Measurements from ENCODE around the gene TEX19. TPM values are rescaled to one million over a fixed set of nuclear protein-coding genes. Genes with fewer than 3 reads are reported as not detected.
A peak's percentile ranks its signal among the peaks of the same experiment; 100 is the strongest.

TEX19 gene
- total and polyA plus RNA-seq, 9 donors, result 0.07 to 0.17 (median 0.09) TPM; not detected in 1

- Histone ChIP-seq H3K27ac (ENCODE audit: low read length) (peak overlapping the region; percentile 42), H3K36me3 (ENCODE audit: control insufficient read depth, insufficient read depth, low read length) (peaks cover 10% of the 10 kb centered on the region), H3K27me3 (ENCODE audit: control insufficient read depth, insufficient read depth, low read length) (peaks cover 14% of the 10 kb centered on the region), H3K4me1 (ENCODE audit: control insufficient read depth, insufficient read depth, low read length) (peaks cover 51% of the 10 kb centered on the region), H3K4me3 (ENCODE audit: low read length) (no peak overlapping the region), H3K9me3 (replicated peaks; ENCODE audit: control insufficient read depth, low read depth, low read length) (no peaks in the 10 kb centered on the region)
- WGBS (ENCODE audit: insufficient coverage), result 40% methylated on average over 28 of the region's 38 CpGs
- no peak for DNase-seq
These were observed 28.0 kb downstream of the TEX19 start for GRCh38 chr17:82386881-82387704.

- H3K27me3 ChIP-seq (ENCODE audit: control insufficient read depth, insufficient read depth, low read length), result peaks cover 14% of the 10 kb centered on the region
- 59% methylated on average over 3 of the region's 3 CpGs for WGBS (ENCODE audit: insufficient coverage)
These were observed 28.7 kb downstream of the TEX19 start for GRCh38 chr17:82387705-82388106.

GRCh38 chr17:82388223-82388921, 29.3 kb downstream of the TEX19 start:
- no peaks in the 10 kb centered on the region for H3K9me3 ChIP-seq (replicated peaks; ENCODE audit: control insufficient read depth, low read depth, low read length)
- H3K36me3 ChIP-seq (ENCODE audit: control insufficient read depth, insufficient read depth, low read length), result peaks cover 21% of the 10 kb centered on the region
- H3K4me1 ChIP-seq (ENCODE audit: control insufficient read depth, insufficient read depth, low read length), result peaks cover 50% of the 10 kb centered on the region
- peak; percentile 39 for DNase-seq
- H3K4me3 ChIP-seq (ENCODE audit: low read length), result no peak overlapping the region
- H3K27ac ChIP-seq (ENCODE audit: low read length), result no peak overlapping the region
- peaks cover 14% of the 10 kb centered on the region for H3K27me3 ChIP-seq (ENCODE audit: control insufficient read depth, insufficient read depth, low read length)
- WGBS (ENCODE audit: insufficient coverage), result 76% methylated on average over 17 of the region's 34 CpGs

More at GRCh38 chr17:82387705-82388106, 28.7 kb downstream of the TEX19 start:
- peaks cover 51% of the 10 kb centered on the region for H3K4me1 ChIP-seq (ENCODE audit: control insufficient read depth, insufficient read depth, low read length)
- H3K27ac ChIP-seq (ENCODE audit: low read length), result no peak overlapping the region
- no peak overlapping the region for H3K4me3 ChIP-seq (ENCODE audit: low read length)
- DNase-seq, result no peak
- peaks cover 15% of the 10 kb centered on the region for H3K36me3 ChIP-seq (ENCODE audit: control insufficient read depth, insufficient read depth, low read length)
- no peaks in the 10 kb centered on the region for H3K9me3 ChIP-seq (replicated peaks; ENCODE audit: control insufficient read depth, low read depth, low read length)

GRCh38 chr17:82388922-82389283, 29.9 kb downstream of the TEX19 start:
- no peak overlapping the region for H3K27ac ChIP-seq (ENCODE audit: low read length)
- peaks cover 25% of the 10 kb centered on the region for H3K36me3 ChIP-seq (ENCODE audit: control insufficient read depth, insufficient read depth, low read length)
- no peak overlapping the region for H3K4me3 ChIP-seq (ENCODE audit: low read length)
- 85% methylated on average over 14 of the region's 21 CpGs for WGBS (ENCODE audit: insufficient coverage)
- H3K4me1 ChIP-seq (ENCODE audit: control insufficient read depth, insufficient read depth, low read length), result peaks cover 45% of the 10 kb centered on the region
- DNase-seq, result no peak
- H3K9me3 ChIP-seq (replicated peaks; ENCODE audit: control insufficient read depth, low read depth, low read length), result no peaks in the 10 kb centered on the region
- H3K27me3 ChIP-seq (ENCODE audit: control insufficient read depth, insufficient read depth, low read length), result peaks cover 14% of the 10 kb centered on the region

GRCh38 chr17:82389379-82389778, 30.3 kb downstream of the TEX19 start:
- H3K27ac ChIP-seq (ENCODE audit: low read length), result no peak overlapping the region
- DNase-seq, result no peak
- WGBS (ENCODE audit: insufficient coverage), result 67% methylated on average over 7 of the region's 10 CpGs
- H3K4me3 ChIP-seq (ENCODE audit: low read length), result no peak overlapping the region
- peaks cover 14% of the 10 kb centered on the region for H3K27me3 ChIP-seq (ENCODE audit: control insufficient read depth, insufficient read depth, low read length)
- H3K9me3 ChIP-seq (replicated peaks; ENCODE audit: control insufficient read depth, low read depth, low read length), result no peaks in the 10 kb centered on the region
- H3K4me1 ChIP-seq (ENCODE audit: control insufficient read depth, insufficient read depth, low read length), result peaks cover 40% of the 10 kb centered on the region
- peaks cover 29% of the 10 kb centered on the region for H3K36me3 ChIP-seq (ENCODE audit: control insufficient read depth, insufficient read depth, low read length)

GRCh38 chr17:82390015-82390859, 31.2 kb downstream of the TEX19 start:
- peaks cover 35% of the 10 kb centered on the region for H3K36me3 ChIP-seq (ENCODE audit: control insufficient read depth, insufficient read depth, low read length)
- peaks cover 32% of the 10 kb centered on the region for H3K4me1 ChIP-seq (ENCODE audit: control insufficient read depth, insufficient read depth, low read length)
- WGBS (ENCODE audit: insufficient coverage), result 86% methylated on average over 24 of the region's 34 CpGs
- H3K4me3 ChIP-seq (ENCODE audit: low read length), result no peak overlapping the region
- peaks cover 14% of the 10 kb centered on the region for H3K27me3 ChIP-seq (ENCODE audit: control insufficient read depth, insufficient read depth, low read length)
- no peaks in the 10 kb centered on the region for H3K9me3 ChIP-seq (replicated peaks; ENCODE audit: control insufficient read depth, low read depth, low read length)
- H3K27ac ChIP-seq (ENCODE audit: low read length), result no peak overlapping the region
- no peak for DNase-seq

- DNase-seq, result no peak
- WGBS (ENCODE audit: insufficient coverage), result 93% methylated on average over 4 of the region's 13 CpGs
- no peak overlapping the region for H3K4me3 ChIP-seq (ENCODE audit: low read length)
- H3K27me3 ChIP-seq (ENCODE audit: control insufficient read depth, insufficient read depth, low read length), result peaks cover 14% of the 10 kb centered on the region
- H3K4me1 ChIP-seq (ENCODE audit: control insufficient read depth, insufficient read depth, low read length), result peaks cover 25% of the 10 kb centered on the region
- peaks cover 35% of the 10 kb centered on the region for H3K36me3 ChIP-seq (ENCODE audit: control insufficient read depth, insufficient read depth, low read length)
- H3K27ac ChIP-seq (ENCODE audit: low read length), result no peak overlapping the region
- no peaks in the 10 kb centered on the region for H3K9me3 ChIP-seq (replicated peaks; ENCODE audit: control insufficient read depth, low read depth, low read length)
These were observed 31.9 kb downstream of the TEX19 start for GRCh38 chr17:82390860-82391435.

GRCh38 chr17:82391496-82392066, 32.5 kb downstream of the TEX19 start:
- DNase-seq, result no peak
- Histone ChIP-seq H3K4me3 (ENCODE audit: low read length) (no peak overlapping the region), H3K27me3 (ENCODE audit: control insufficient read depth, insufficient read depth, low read length) (peaks cover 11% of the 10 kb centered on the region), H3K9me3 (replicated peaks; ENCODE audit: control insufficient read depth, low read depth, low read length) (no peaks in the 10 kb centered on the region), H3K27ac (ENCODE audit: low read length) (no peak overlapping the region), H3K4me1 (ENCODE audit: control insufficient read depth, insufficient read depth, low read length) (peaks cover 21% of the 10 kb centered on the region), H3K36me3 (ENCODE audit: control insufficient read depth, insufficient read depth, low read length) (peaks cover 35% of the 10 kb centered on the region)
- WGBS (ENCODE audit: insufficient coverage), result 92% methylated on average over 21 of the region's 23 CpGs

- Histone ChIP-seq H3K27me3 (ENCODE audit: control insufficient read depth, insufficient read depth, low read length) (peaks cover 6% of the 10 kb centered on the region), H3K36me3 (ENCODE audit: control insufficient read depth, insufficient read depth, low read length) (peaks cover 35% of the 10 kb centered on the region), H3K9me3 (replicated peaks; ENCODE audit: control insufficient read depth, low read depth, low read length) (no peaks in the 10 kb centered on the region), H3K4me1 (ENCODE audit: control insufficient read depth, insufficient read depth, low read length) (peaks cover 20% of the 10 kb centered on the region), H3K4me3 (ENCODE audit: low read length) (no peak overlapping the region), H3K27ac (ENCODE audit: low read length) (no peak overlapping the region)
- no peak for DNase-seq
- WGBS (ENCODE audit: insufficient coverage), result 92% methylated on average over 22 of the region's 28 CpGs
These were observed 33.3 kb downstream of the TEX19 start for GRCh38 chr17:82392209-82392920.

All from muscle of leg (tissue), 11 donors.